Measurements from ENCODE around the gene LRRC46.

- TF ChIP-seq, protein P1, sequence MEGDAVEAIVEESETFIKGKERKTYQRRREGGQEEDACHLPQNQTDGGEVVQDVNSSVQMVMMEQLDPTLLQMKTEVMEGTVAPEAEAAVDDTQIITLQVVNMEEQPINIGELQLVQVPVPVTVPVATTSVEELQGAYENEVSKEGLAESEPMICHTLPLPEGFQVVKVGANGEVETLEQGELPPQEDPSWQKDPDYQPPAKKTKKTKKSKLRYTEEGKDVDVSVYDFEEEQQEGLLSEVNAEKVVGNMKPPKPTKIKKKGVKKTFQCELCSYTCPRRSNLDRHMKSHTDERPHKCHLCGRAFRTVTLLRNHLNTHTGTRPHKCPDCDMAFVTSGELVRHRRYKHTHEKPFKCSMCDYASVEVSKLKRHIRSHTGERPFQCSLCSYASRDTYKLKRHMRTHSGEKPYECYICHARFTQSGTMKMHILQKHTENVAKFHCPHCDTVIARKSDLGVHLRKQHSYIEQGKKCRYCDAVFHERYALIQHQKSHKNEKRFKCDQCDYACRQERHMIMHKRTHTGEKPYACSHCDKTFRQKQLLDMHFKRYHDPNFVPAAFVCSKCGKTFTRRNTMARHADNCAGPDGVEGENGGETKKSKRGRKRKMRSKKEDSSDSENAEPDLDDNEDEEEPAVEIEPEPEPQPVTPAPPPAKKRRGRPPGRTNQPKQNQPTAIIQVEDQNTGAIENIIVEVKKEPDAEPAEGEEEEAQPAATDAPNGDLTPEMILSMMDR (conservative IDR thresholded peaks at IDR 0.05 in 1 of 2, IDR thresholded peaks at IDR 0.05 in 1 of 2; ENCODE audit: extremely low read depth in 1 of 2, insufficient read depth in 1 of 2, low read depth in 1 of 2, low read length in 2 of 2) = no peak
- no peak for TF ChIP-seq EZH2 (IDR thresholded peaks at IDR 0.05; ENCODE audit: borderline replicate concordance, low read length)
Observed at GRCh38 chr17:47806026-47806912, 25.2 kb upstream of the LRRC46 start.

Data from mammary epithelial cell (primary cell).